ENCODE measurements around the gene STK10.

The STK10 gene

GRCh38 chr5:172110260-172110815, 77.7 kb downstream of the STK10 start:
- TF ChIP-seq FOXM1 (IDR thresholded peaks at IDR 0.05; ENCODE audit: borderline replicate concordance, low read depth), result no peak

GRCh38 chr5:172109749-172110148, 78.3 kb downstream of the STK10 start:
- TF ChIP-seq TAF1 (IDR thresholded peaks at IDR 0.05; ENCODE audit: low read depth) (no peak), TCF12 (IDR thresholded peaks at IDR 0.05; ENCODE audit: low read depth) (no peak), MAX (IDR thresholded peaks at IDR 0.05) (no peak), CEBPB (IDR thresholded peaks at IDR 0.05) (no peak), YY1 (IDR thresholded peaks at IDR 0.05; ENCODE audit: low read depth) (no peak), FOXM1 (IDR thresholded peaks at IDR 0.05; ENCODE audit: borderline replicate concordance, low read depth) (no peak), EP300 (IDR thresholded peaks at IDR 0.05; ENCODE audit: borderline replicate concordance) (no peak), CREB1 (IDR thresholded peaks at IDR 0.05; ENCODE audit: low read depth) (no peak), NFIC (IDR thresholded peaks at IDR 0.05) (no peak), USF1 (IDR thresholded peaks at IDR 0.05) (no peak), RAD21 (IDR thresholded peaks at IDR 0.05; ENCODE audit: low read depth) (no peak), REST (IDR thresholded peaks at IDR 0.05; ENCODE audit: low read depth) (no peak), TEAD4 (IDR thresholded peaks at IDR 0.05) (no peak)

- TF ChIP-seq USF1 (IDR thresholded peaks at IDR 0.05), result no peak
Measured at GRCh38 chr5:172107571-172107970, 80.5 kb downstream of the STK10 start.

GRCh38 chr5:172106511-172107356, 81.3 kb downstream of the STK10 start:
- TF ChIP-seq EP300 (IDR thresholded peaks at IDR 0.05; ENCODE audit: borderline replicate concordance) (no peak), TEAD4 (IDR thresholded peaks at IDR 0.05) (0 out of 2 replicates have a peak, but pooled peaks have one; percentile 28), RAD21 (IDR thresholded peaks at IDR 0.05; ENCODE audit: low read depth) (peak; percentile 84), EGR1 (IDR thresholded peaks at IDR 0.05) (peak; percentile 26; the same call in 1 of the 2 replicates), ZBTB7A (IDR thresholded peaks at IDR 0.05; ENCODE audit: low read depth) (peak; percentile 97), MAX (IDR thresholded peaks at IDR 0.05) (no peak)

GRCh38 chr5:172105811-172106210, 82.2 kb downstream of the STK10 start:
- no peak for TF ChIP-seq NFIC (IDR thresholded peaks at IDR 0.05)
- no peak for TF ChIP-seq TAF1 (IDR thresholded peaks at IDR 0.05; ENCODE audit: low read depth)
- TF ChIP-seq ZBTB7A (IDR thresholded peaks at IDR 0.05; ENCODE audit: low read depth), result no peak; the same call in 1 of the 2 replicates
- TF ChIP-seq REST (IDR thresholded peaks at IDR 0.05; ENCODE audit: low read depth), result no peak
- TF ChIP-seq TEAD4 (IDR thresholded peaks at IDR 0.05), result no peak
- TF ChIP-seq CEBPB (IDR thresholded peaks at IDR 0.05), result no peak
- no peak for TF ChIP-seq EGR1 (IDR thresholded peaks at IDR 0.05)
- no peak for TF ChIP-seq USF1 (IDR thresholded peaks at IDR 0.05)

Measured in Ishikawa (cell line).